GM19351 (cell line): Measurements from ENCODE around the gene WDR76.
A peak's percentile ranks its signal among the peaks of the same experiment; 100 is the strongest.
"Not testable (repeated sequence)": the region's sequence is repeated elsewhere in the genome, so short reads cannot be mapped to it uniquely, and the experiment has no call there.

Experiments
- ATAC-seq: cut with Tn5 transposase; IDR thresholded peaks from one replicate; pipeline ENCODE4 v1.9.1; 2021; ENCODE audit warnings: mild to moderate bottlenecking, moderate library complexity; ENCODE audit not compliant: unreplicated experiment

WDR76 gene

DNA sequence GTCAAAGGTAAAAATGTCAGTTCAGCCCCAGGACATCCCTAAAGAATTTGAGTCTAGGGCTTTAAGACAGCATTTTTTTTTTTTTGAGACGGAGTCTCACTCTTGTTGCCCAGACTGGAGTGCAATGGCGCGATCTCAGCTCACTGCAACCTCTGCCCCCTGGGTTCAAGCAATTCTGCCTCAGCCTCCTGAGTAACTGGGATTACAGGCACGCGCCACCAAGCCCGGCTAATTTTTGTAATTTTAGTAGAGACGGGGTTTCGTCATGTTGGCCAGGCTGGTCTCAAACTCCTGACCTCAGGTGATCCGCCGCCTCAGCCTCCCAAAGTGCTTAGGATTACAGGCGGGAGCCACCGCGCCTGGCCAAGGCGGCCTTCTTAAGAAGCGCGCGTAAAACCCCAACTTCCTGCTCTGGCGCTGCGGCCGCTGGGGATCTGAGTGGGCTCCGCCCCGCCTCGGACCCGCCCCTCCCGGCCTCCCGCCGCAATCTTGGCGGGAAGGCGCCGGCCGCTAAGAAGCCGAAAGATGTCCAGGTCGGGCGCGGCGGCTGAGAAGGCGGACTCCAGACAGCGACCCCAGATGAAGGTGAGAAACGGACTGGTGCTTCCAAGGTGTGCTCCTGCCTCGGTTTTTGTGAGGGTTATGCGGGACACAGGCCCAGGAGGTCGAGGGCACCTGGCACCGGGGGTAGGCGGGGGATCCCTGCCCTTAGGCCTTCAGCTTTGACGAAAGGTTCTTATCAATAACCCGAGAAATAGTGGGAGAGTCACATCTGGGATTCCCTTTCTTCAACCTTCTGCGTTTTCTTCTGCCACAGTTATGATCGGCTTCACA lies at the start of gene WDR76:
Gene WDR76, plus strand, starts transcription at position 495 of the 834 bp plus-strand sequence. Its CDS starts 31 bp downstream, at position 526.
- ATAC-seq = peak; percentile 53

DNA sequence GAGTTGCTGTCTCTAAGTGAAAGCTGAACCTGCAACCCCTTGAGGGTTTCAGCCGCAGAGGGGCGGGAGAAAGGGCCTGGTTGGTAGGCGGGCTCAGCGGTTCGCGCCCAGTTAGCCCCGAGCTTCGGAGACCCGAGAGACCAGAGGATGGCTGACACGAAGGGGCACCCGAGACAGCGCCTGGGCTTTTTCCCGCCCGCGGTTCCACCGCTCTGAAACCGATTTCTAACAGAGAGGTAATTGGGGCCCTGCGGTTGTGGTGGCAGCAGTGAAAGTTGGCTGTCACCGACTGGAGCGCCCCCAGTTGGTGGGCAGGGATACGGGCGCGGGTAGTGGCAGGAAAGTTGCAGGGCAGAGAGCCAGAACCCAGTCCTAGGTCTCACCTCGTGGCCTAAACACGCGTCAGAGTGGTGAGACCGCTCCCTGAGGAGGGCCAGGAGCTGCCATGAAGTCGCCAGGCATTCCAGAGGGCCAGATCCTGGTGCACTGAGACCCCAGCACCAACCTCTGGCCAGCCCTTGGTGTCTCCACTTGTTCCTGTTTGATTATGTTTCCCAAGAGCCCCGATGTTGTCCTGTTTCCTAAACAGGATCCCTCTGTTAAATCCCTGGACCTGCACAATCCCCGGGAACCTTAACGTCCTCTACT lies 49.4 kb upstream of the WDR76 start:
- peak; percentile 67 for ATAC-seq

DNA sequence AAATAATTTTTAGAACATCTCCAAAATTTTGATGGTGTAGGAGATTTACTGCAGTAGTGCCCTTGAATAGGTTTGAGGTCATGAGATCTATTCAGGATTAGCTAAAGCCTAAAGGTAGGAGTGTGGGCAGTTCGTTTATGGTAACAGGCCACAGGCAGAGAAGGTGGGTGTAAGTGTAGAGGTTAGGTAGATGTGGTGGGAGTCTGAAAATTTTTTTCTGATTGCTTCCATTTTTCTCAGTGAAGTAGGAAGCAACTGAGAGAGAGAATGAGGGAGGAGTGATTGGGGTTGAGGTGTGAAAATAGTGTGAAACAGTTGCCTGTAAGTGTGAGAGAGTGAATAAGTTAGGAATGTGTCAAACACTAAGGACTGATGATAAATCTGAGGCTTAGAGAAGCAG lies 47.8 kb upstream of the WDR76 start:
- no peak for ATAC-seq

DNA sequence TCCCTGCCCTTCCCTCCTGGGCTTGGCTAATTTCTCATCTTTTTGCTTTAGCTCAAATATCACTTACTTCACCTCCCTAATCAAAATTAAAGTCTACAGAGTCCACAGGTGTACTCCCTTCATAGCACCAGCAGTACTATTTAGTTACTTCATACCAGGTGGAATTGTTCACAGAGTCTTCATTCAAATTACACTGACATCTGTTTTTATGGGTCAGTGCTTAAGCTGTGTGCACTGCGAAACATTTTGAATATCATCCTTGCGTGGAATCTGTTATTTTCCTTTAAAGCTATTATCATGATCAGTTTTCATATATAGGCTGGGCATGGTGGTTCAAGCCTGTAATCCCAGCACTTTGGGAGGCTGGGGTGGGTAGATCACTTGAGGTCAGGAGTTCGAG lies 37.4 kb upstream of the WDR76 start:
- ATAC-seq = no peak

DNA sequence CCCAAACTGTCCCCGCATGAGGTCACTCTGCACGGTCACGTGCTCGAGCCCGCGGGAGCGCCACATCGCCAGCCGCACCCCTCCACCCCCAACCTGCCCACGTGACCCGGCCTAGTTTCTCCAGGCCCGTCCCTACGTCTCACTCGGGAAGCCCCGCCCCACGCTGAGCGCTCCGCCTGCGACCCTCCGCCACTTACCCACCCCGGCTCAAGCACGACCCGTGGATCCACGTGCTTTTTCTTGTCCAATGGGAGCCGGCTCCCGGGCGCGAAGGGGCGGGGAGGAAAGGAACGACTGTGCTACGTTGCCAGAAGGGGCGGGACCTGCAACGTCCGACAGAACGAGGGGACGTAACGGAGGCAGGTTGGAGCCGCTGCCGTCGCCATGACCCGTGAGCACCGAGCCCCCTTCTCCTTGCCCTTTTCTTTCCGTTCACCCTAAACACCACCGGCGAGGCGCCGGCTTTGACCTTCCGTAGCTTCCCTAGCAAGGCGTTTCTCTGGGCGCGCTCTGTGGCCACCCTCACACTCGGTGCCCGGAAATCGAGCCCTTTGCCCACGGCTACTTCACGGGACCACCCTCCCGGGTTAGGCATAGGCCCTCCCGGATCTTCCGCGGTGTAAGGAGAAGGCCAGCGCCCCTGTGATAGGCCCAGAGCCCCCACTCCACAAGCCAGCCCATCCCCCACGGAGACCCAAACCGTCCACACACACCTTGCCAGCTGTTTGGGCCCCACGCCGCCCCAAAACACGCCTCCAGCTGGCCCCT lies 34.6 kb upstream of the WDR76 start, which contains the start of gene SERF2:
Gene SERF2, plus strand, starts transcription at position 328 of the 768 bp plus-strand sequence. Its CDS starts 57 bp downstream, at position 385.
- peak; percentile 83 for ATAC-seq

DNA sequence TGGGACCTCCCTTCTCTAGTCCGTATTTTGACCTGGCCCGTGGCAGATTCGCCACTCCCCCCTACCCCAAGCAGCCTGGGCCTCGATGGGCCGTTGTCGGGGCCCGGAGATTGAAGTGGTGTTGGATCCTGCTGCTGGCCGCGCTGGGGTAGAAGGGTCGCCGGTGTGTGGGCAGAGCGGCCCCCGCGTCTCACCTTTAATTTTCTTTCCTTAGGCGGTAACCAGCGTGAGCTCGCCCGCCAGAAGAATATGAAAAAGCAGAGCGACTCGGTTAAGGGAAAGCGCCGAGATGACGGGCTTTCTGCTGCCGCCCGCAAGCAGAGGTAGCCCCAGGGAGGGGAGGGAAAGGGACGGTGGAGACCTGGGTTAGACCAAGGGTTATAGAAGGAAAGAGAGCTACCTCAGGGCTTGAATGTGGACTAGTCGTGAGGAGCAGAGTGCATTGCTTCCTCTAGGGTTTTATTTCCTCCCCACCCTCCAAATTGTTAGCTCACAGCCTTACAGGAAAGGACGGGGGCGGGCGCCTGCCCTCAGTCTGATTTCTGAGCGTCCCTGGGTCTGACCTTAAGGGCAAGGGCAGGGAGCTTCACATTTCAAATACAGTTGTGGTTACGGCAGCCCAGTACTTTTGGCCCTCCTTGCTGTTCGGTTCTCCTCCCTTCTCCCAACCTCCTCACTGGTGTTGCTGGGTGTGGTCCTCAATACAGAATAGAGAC lies 33.9 kb upstream of the WDR76 start:
- no peak for ATAC-seq

DNA sequence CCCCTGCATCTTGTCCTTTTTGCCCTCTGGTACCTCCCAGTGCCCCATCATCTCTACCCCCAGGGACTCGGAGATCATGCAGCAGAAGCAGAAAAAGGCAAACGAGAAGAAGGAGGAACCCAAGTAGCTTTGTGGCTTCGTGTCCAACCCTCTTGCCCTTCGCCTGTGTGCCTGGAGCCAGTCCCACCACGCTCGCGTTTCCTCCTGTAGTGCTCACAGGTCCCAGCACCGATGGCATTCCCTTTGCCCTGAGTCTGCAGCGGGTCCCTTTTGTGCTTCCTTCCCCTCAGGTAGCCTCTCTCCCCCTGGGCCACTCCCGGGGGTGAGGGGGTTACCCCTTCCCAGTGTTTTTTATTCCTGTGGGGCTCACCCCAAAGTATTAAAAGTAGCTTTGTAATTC lies 33.2 kb upstream of the WDR76 start:
- no peak for ATAC-seq

DNA sequence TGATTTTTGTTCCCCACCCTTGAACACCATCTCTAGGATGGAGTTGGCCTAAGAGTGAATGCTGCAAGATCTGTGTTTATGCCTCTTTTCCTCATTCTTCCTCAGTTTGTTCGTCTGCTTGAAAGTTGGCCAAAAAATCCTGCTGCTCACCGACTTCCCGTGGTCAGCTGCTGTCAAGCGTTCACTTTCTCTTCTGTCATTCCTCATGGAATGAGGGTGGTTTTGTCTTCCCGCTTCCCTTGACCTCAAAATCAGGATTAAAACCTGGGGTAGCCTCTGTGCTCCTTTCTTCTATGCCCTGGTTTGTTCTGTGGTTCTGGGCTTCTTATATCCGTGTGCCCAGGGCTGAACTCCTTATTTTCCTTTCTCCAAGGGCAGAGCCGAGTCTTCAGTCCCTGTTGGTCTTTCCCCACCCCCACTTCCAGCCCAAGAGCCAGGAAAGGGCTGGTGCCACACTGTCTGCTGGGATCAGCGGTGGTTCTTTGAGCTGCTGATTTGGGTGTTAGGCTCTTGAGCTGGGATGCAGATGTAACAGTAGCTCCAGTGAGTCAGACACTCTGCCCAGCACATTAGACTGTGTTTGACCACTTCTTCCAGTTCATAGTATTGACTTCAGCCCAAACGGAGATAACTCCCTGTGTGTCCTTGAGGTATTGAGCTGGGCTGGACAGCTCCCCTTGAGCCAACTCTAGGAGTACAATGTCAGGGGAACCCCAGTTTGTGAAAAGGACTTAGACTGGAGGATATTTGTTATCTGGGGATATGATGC lies 32.3 kb upstream of the WDR76 start:
- no peak for ATAC-seq

DNA sequence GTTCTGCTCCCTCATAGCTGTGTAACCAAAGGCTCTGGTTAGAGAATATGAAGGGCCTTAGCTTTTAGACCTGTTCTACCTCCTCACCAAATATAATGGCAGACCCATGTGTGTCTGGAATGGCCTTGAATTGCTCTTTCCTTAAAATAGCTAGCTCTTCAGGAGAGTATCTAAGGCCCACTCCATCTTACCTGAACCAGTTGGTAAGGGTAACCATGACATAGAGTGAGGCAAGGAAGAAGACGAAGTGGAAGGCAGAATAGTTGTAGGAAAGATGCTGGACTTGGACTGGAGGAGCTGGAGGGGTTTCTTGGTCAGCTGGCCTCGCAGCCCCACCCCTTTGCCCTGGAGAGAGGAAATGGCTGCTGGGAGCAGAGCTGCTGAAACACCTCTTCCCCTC lies 31.6 kb upstream of the WDR76 start:
- no peak for ATAC-seq

DNA sequence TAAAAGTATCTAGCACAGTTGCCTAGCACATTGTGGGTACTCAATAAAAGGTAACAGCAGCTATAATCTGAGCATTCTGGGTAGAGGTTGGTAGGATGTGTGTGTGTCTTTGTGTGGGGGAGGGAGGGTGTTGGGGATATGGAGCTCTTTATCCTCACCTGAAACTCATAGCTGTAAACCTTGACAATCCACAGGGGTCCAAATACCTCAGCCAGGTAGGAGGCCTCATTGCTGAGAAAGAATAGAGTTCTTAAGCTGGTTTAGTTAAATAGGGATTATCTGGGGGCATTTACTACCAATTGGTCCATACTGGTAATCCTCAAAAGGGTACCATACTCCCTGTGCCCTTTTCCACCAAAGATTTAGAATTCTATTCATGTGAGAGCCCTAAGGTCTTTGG lies 30.8 kb upstream of the WDR76 start:
- ATAC-seq = no peak

DNA sequence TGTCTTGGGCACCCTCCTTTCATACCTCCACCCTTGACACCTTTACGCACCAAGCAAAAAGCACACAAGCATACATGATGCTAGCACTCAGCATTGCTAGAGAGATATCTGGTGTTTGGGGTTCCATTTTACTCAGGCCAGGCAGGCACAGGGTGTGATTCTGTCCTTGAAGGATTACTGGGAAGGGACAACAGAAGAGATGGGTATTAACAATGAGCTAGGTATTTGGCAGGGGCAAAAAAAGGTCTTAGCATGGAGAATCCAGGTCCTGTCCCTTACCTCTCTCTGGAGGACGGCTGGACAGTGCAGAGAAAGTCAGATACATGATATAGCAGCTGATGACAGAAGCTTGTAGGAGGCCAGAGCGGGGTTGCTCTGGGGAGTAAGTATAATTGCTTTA lies 30.2 kb upstream of the WDR76 start:
- ATAC-seq = no peak

DNA sequence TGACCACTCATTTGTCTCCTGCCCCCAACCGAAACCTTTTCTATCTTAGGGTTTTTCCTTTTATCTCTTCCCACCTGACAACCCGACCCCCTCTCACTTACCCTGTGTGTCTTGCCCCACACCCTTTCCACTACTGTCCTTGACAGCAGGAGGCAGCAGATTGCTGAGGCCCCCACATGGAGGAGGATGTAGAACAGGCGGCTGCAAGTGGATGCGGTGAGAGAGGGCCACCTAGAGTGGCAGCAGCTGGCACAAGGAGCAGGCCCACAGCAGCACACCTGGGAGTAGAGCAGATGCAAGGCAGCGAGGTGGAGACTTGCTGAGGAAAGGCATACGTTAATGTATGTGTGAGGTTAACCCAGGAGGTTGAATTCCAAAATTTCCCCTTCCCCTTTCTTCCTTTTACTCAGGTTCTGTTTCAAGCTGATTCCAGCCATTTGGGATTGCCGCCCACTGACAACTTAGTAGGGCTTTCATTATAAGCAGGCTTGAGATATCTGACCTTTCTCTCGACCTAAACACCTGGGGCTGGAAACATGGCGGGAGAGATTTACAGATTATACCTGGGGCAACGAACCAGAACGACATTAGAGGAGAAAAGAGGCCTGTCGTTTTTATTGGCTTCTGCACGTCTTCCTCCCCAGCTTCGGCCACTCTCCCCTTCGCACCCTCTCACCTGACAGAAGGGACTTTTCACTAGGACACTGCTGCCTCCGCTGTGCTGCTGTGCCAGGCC lies 27.4 kb upstream of the WDR76 start:
- ATAC-seq = no peak

DNA sequence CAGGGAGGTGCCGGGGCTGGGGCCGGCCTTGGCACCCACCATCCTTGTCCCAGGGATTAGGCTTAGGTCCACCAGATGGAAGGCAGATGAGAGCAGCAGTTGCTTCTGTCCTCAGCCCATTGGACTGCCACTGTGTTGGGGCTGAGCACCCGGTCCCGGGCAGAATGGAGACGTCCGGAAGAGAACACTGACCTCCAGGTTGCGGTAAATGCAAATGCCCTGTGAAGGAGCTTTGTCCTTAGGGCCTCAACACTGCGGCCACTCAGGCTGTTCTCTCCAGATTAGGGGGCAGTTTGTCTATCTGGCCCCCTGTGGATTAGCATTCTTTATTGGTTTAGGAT lies 26.9 kb upstream of the WDR76 start, which contains the start of gene SERINC4:
Gene SERINC4, minus strand, starts transcription at position 276 of the 341 bp plus-strand sequence. Its CDS starts 234 bp downstream, at position 42.
- no peak for ATAC-seq

DNA sequence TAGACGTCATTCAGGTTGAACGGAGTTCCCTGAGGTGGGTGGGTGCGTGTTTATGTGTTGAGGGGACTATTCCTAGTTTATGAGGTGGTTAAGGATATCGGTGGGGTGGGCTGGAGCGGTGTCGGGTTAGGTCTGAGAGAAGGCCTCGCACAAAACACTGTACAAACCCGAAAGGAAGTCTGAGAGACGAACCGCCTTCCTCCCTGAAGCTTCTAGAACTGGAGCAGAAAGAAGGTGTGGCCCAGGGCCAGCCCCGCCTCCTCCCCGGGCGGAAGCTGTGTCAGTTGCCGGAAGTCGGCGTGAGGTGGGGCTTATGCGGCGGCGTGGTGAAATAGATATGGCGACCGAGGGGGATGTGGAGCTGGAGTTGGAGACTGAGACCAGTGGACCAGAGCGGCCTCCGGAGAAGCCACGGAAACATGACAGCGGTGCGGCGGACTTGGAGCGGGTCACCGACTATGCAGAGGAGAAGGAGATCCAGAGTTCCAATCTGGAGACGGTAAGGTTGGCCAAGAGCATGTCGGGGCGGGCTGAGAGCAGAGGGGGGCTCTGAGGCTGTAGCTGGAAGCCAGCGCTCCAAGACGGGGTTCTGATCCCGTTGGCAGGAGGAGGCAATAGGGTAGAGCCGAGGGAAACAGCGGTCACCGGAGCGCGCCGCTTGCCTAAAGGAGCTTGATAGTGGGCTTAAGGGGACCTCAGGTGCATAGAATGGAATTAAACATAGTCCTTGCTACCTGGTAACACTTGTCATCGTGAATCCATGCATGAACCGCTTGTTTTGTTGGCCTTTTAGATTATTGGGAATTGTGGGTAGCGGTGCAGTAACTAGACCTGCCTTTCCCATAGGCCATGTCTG lies 26.3 kb upstream of the WDR76 start, which contains the start of gene HYPK:
Gene HYPK, plus strand, starts transcription at position 314 of the 856 bp plus-strand sequence. Its CDS starts 24 bp downstream, at position 338.
- ATAC-seq = peak; percentile 90

DNA sequence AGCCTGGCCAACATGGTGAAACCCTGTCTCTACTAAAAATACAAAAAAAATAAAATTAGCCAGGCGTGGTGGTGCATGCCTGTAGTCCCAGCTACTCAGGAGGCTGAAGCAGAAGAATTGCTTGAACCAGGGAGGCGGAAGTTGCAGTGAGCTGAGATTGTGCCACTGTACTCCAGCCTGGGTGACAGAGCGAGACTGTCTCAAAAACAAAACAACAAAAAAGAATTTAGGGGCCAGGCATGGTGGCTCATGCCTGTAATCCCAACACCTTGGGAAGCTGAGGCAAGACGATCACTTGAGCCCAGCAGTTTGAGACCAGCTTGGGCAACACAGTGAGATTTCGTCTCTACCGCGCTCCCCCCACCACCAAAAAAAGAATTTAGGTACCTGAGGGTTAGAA lies 24.1 kb upstream of the WDR76 start:
- ATAC-seq = not testable (repeated sequence)

DNA sequence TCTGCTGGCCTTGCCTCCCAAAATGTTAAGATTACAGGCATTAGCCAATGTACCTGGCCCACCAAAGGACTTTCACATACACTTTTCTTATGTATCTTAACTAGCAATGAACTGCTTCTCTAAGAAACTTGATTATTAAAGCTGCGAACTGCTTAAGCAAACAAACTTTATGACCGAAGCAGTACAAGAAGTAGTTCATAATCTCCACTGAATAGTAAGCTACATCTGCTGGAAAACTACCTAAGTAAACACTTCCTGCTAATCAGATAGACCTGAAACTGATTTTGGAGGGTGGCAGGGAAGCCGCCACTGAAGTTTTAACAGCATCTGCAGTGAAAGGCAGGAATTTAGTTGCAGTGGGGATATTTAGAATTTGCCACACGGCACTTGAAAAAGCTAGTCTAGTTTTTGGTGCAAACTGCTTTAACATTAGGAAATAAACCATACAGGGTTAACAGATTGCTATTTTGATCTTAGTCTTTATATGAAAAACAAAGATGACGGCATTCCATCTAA lies 18.3 kb upstream of the WDR76 start:
- no peak for ATAC-seq

DNA sequence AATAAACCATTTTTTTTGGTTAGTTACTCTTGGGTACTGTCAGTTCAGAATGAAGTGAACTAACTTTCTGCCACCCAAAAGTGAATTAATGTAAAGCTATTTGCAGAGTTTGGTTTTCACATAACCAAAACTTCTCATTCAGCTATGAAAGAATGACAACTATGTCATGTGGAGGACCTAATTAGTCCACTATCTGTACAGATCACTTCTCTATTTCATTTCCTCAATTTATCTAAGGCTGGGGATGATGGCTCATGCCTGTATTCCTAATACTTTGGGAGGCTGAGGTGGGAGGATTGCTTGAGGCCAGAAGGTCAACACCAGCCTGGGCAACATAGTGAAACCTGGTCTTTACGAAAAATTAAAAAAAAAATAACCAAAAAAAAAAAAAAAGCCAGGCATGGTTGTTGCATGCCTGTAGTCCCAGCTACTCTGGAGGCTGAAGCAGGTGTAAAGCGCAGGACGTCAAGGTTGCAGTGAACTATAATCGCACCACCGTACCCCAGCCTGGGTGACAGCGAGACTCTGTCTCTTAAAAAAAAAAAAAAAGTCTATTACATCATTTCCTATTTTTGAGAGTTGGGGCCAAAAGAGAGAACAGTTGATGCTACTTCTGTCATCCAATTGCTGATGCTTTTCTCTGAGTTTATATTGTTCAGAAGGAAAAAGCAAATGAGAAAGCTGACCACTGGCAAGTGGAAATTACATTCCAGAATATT lies 17.7 kb upstream of the WDR76 start:
- peak; percentile 84 for ATAC-seq
